Neural progenitor cell (in vitro differentiated cells): ENCODE results near the gene FOXO6. TPM values are rescaled to one million over a fixed set of nuclear protein-coding genes. Genes with fewer than 3 reads are reported as not detected.

Source experiments
- DNase-seq: peaks from one replicate; pipeline ENCODE4 v3.0.0-alpha.2; 2016; ENCODE audit warnings: low spot score
- H2AFZ ChIP-seq: fragments of 200-600 bp; sonication (generic); replicated peaks from 2 replicates; pipeline ENCODE4 v1.6.1; 2016; ENCODE audit warnings: antibody characterized with exemption
- H3F3A ChIP-seq: fragments of 200-600 bp; sonication (generic); 2 replicates; pipeline ENCODE4 v1.6.1; 2016; ENCODE audit warnings: antibody characterized with exemption, low read depth
- H3K27ac ChIP-seq: fragments of 200-600 bp; sonication (generic); 2 replicates; pipeline ENCODE4 v1.5.1; 2016; ENCODE audit warnings: mild to moderate bottlenecking
- H3K27me3 ChIP-seq: fragments of 200-600 bp; sonication (generic); 2 replicates; pipeline ENCODE4 v1.6.1; 2016; ENCODE audit warnings: mild to moderate bottlenecking, moderate library complexity
- H3K36me3 ChIP-seq: fragments of 200-600 bp; sonication (generic); 2 replicates; pipeline ENCODE4 v1.5.1; 2016
- H3K4me1 ChIP-seq: fragments of 200-600 bp; sonication (generic); 2 replicates; pipeline ENCODE4 v1.6.1; 2016; ENCODE audit warnings: mixed run types
- H3K4me2 ChIP-seq: fragments of 200-600 bp; sonication (generic); 2 replicates; pipeline ENCODE4 v1.6.1; 2016
- H3K4me3 ChIP-seq: fragments of 200-600 bp; sonication (generic); 2 replicates; pipeline ENCODE4 v1.5.1; 2016
- H3K79me2 ChIP-seq: fragments of 200-600 bp; sonication (generic); 2 replicates; pipeline ENCODE4 v1.6.1; 2016; ENCODE audit warnings: low read depth
- H3K9ac ChIP-seq: fragments of 200-600 bp; sonication (generic); 2 replicates; pipeline ENCODE4 v1.6.1; 2016
- H3K9me3 ChIP-seq: fragments of 200-600 bp; sonication (generic); 2 replicates; pipeline ENCODE4 v1.5.1; 2016; ENCODE audit warnings: low read depth
- H4K20me1 ChIP-seq: fragments of 200-600 bp; sonication (generic); 2 replicates; pipeline ENCODE4 v1.6.1; 2016; ENCODE audit warnings: low read depth
- H3K27ac Mint-ChIP-seq: 3 replicates; pipeline ENCODE4 v1.8.0; 2021; ENCODE audit warnings: mixed read lengths
- H3K27me3 Mint-ChIP-seq: 2 replicates; pipeline ENCODE4 v1.8.0; 2022; ENCODE audit warnings: low read depth, mild to moderate bottlenecking, inconsistent platforms, moderate library complexity, mixed read lengths; ENCODE audit not compliant: insufficient read depth
- H3K36me3 Mint-ChIP-seq: 3 replicates; pipeline ENCODE4 v1.8.0; 2021; ENCODE audit warnings: mixed read lengths
- H3K4me1 Mint-ChIP-seq: 3 replicates; pipeline ENCODE4 v1.8.0; 2021; ENCODE audit warnings: mixed read lengths
- H3K4me3 Mint-ChIP-seq: 3 replicates; pipeline ENCODE4 v1.8.0; 2021; ENCODE audit warnings: mild to moderate bottlenecking, moderate library complexity, mixed read lengths
- H3K9me3 Mint-ChIP-seq: 3 replicates; pipeline ENCODE4 v1.8.0; 2020; ENCODE audit warnings: mixed read lengths
- EZH2 ChIP-seq: fragments of 200-600 bp; sonication (generic); IDR thresholded peaks from 2 replicates; pipeline ENCODE4 v1.6.1; 2017; ENCODE audit warnings: antibody characterized with exemption, mild to moderate bottlenecking, moderate library complexity
- EZH2phosphoT487 ChIP-seq: fragments of 200-600 bp; sonication (generic); IDR thresholded peaks from 2 replicates; pipeline ENCODE4 v1.6.1; 2017; ENCODE audit warnings: antibody characterized with exemption
- total RNA-seq: library from RNA; depleted of rRNA; stranded (reverse); fragments of >200 nt; gene quantifications from 2 replicates; pipeline ENCODE4 v1.2.3, GENCODE V29; 2015; ENCODE audit warnings: low replicate concordance
- TF ChIP-seq, protein P1 (sequence below): fragments of 200-600 bp; sonication (generic); IDR thresholded peaks from 2 replicates; pipeline ENCODE4 v1.5.1; 2017; ENCODE audit warnings: antibody characterized with exemption, mild to moderate bottlenecking

Gene FOXO6
- total RNA-seq, 1 donor from 2014 or later: not detected

DNA sequence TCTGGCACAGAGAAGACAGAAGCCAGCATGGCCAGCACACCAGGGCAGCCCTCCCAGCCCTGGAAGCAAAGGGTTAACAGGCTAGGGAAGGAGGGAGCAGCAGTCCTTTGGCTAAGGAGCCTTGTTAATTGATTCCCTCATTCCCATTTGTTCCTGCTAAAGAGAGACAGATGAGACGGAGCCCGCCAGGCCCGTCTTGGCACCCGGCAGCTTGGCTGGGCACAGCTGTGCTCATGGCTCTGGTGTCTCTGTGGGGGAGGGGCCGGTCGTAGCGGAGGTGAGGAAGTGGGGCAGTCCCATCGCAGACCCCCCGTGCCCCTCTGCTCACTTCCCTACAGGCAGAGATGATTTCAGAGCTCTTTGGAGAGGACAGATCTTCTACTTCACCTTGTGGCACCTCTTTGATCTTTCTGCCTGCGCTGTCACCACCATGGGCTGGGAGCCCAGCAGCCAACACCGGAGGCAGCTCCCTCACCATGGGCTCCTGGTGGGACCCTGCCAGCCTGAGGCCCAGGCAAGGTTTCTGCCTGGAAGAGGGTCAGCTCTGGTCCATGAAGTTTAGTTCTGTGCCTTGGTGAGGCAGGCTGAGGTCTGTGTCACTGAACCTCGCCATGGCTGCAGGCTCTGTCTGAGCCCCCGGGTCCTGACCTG, 38.0 kb downstream of the FOXO6 start:
- no peak overlapping the region for H3K4me3 Mint-ChIP-seq
- no peak overlapping the region for H2AFZ ChIP-seq
- H3K36me3 ChIP-seq: no peaks in the 10 kb centered on the region
- no peaks in the 10 kb centered on the region for H3K9me3 Mint-ChIP-seq
- no peaks in the 10 kb centered on the region for H3K79me2 ChIP-seq
- DNase-seq: peak; percentile 76
- peaks cover 39% of the 10 kb centered on the region for H3K4me1 ChIP-seq
- TF ChIP-seq, protein P1, sequence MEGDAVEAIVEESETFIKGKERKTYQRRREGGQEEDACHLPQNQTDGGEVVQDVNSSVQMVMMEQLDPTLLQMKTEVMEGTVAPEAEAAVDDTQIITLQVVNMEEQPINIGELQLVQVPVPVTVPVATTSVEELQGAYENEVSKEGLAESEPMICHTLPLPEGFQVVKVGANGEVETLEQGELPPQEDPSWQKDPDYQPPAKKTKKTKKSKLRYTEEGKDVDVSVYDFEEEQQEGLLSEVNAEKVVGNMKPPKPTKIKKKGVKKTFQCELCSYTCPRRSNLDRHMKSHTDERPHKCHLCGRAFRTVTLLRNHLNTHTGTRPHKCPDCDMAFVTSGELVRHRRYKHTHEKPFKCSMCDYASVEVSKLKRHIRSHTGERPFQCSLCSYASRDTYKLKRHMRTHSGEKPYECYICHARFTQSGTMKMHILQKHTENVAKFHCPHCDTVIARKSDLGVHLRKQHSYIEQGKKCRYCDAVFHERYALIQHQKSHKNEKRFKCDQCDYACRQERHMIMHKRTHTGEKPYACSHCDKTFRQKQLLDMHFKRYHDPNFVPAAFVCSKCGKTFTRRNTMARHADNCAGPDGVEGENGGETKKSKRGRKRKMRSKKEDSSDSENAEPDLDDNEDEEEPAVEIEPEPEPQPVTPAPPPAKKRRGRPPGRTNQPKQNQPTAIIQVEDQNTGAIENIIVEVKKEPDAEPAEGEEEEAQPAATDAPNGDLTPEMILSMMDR: no peak
- TF ChIP-seq EZH2: no peak
- no peak for TF ChIP-seq EZH2phosphoT487
- peak overlapping the region; percentile 13 for H3K27ac Mint-ChIP-seq
- H4K20me1 ChIP-seq: no peaks in the 10 kb centered on the region
- no peak overlapping the region for H3K27ac ChIP-seq
- H3K27me3 Mint-ChIP-seq: peaks cover 26% of the 10 kb centered on the region
- no peaks in the 10 kb centered on the region for H3K9me3 ChIP-seq
- no peak overlapping the region for H3K9ac ChIP-seq
- H3K36me3 Mint-ChIP-seq: no peaks in the 10 kb centered on the region
- peaks cover 7% of the 10 kb centered on the region for H3K27me3 ChIP-seq
- peaks cover 21% of the 10 kb centered on the region for H3F3A ChIP-seq
- H3K4me3 ChIP-seq: no peak overlapping the region
- peaks cover 47% of the 10 kb centered on the region for H3K4me1 Mint-ChIP-seq
- H3K4me2 ChIP-seq: peak overlapping the region; percentile 60

DNA sequence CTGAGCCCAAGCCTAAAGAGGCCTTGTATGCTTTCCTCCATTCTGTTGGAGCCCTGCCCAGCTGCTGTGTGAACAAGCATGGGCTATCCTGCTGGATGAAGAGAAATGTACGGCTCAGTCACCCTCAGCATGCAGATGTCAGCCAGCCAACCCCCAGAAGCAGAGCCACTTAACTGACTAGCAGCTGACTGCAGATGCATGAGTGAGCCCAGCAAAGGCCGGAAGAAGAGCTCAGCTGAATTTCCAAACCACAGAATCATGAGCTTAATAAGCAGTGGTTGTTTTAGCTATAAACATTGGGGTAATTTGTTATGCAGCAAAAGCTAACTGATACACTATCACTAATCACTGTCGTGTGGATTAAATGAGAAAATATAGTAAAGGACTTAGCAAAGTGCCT, 39.0 kb downstream of the FOXO6 start:
- no peak overlapping the region for H3K9ac ChIP-seq
- TF ChIP-seq, protein P1: no peak
- TF ChIP-seq EZH2: no peak
- no peak for TF ChIP-seq EZH2phosphoT487
- H3K36me3 ChIP-seq: no peaks in the 10 kb centered on the region
- Mint-ChIP-seq H3K4me1 (peaks cover 40% of the 10 kb centered on the region), H3K36me3 (no peaks in the 10 kb centered on the region), H3K27ac (no peak overlapping the region), H3K9me3 (no peaks in the 10 kb centered on the region), H3K4me3 (no peak overlapping the region), H3K27me3 (peaks cover 23% of the 10 kb centered on the region)
- no peak overlapping the region for H2AFZ ChIP-seq
- H3F3A ChIP-seq: peaks cover 15% of the 10 kb centered on the region
- no peak for DNase-seq
- H3K27ac ChIP-seq: no peak overlapping the region
- H3K27me3 ChIP-seq: peaks cover 7% of the 10 kb centered on the region
- H3K4me1 ChIP-seq: peaks cover 32% of the 10 kb centered on the region
- no peak overlapping the region for H3K4me2 ChIP-seq
- no peaks in the 10 kb centered on the region for H4K20me1 ChIP-seq
- H3K9me3 ChIP-seq: no peaks in the 10 kb centered on the region
- H3K79me2 ChIP-seq: no peaks in the 10 kb centered on the region
- H3K4me3 ChIP-seq: no peak overlapping the region

DNA sequence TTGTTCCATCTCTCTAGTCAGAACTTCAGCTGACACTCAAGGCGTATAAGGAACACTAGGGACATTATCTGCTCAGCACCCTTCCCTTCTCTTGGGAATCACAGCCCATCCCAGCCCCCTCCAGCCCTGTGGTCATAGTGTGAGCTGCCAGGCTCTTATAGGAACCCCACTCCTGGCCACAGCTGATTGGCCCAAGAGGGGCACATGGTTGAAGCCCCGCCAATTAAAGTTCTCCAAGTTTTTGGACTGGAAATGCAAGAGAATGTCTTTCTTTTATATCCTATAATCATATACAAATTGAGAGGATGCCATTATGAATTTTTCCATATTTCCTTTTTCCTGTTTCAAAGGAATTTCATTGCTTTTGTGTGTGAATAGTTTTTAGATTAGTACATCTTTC, 40.7 kb downstream of the FOXO6 start:
- H3K79me2 ChIP-seq: no peaks in the 10 kb centered on the region
- H2AFZ ChIP-seq: no peak overlapping the region
- Mint-ChIP-seq H3K27ac (no peak overlapping the region), H3K27me3 (peaks cover 13% of the 10 kb centered on the region), H3K36me3 (no peaks in the 10 kb centered on the region), H3K4me3 (no peak overlapping the region), H3K9me3 (no peaks in the 10 kb centered on the region), H3K4me1 (peaks cover 25% of the 10 kb centered on the region)
- H4K20me1 ChIP-seq: no peaks in the 10 kb centered on the region
- H3K4me2 ChIP-seq: no peak overlapping the region
- no peaks in the 10 kb centered on the region for H3K9me3 ChIP-seq
- no peaks in the 10 kb centered on the region for H3K36me3 ChIP-seq
- peaks cover 7% of the 10 kb centered on the region for H3K27me3 ChIP-seq
- H3K27ac ChIP-seq: no peak overlapping the region
- no peak for TF ChIP-seq EZH2
- no peak for TF ChIP-seq EZH2phosphoT487
- TF ChIP-seq, protein P1: no peak
- H3K4me1 ChIP-seq: peaks cover 25% of the 10 kb centered on the region
- DNase-seq: no peak
- H3K4me3 ChIP-seq: no peak overlapping the region
- peaks cover 15% of the 10 kb centered on the region for H3F3A ChIP-seq
- H3K9ac ChIP-seq: no peak overlapping the region
